NCI-H460 (cell line): Measurements from ENCODE around the gene TOE1. TPM values are rescaled to one million over a fixed set of nuclear protein-coding genes. Genes with fewer than 3 reads are reported as not detected.

Experiments used
- DNase-seq: peaks from one replicate; pipeline ENCODE4 v3.0.0-alpha.2; 2016; ENCODE audit warnings: low read depth; ENCODE audit errors: extremely low read depth
- total RNA-seq: library from RNA; depleted of rRNA; stranded (reverse); fragments of >200 nt; shearing (Covaris generic); gene quantifications from 2 replicates; pipeline ENCODE4 v1.2.3, GENCODE V29; 2014

Gene TOE1
- total RNA-seq, 1 experiment from 2014 or later, result 7.7 TPM

DNA sequence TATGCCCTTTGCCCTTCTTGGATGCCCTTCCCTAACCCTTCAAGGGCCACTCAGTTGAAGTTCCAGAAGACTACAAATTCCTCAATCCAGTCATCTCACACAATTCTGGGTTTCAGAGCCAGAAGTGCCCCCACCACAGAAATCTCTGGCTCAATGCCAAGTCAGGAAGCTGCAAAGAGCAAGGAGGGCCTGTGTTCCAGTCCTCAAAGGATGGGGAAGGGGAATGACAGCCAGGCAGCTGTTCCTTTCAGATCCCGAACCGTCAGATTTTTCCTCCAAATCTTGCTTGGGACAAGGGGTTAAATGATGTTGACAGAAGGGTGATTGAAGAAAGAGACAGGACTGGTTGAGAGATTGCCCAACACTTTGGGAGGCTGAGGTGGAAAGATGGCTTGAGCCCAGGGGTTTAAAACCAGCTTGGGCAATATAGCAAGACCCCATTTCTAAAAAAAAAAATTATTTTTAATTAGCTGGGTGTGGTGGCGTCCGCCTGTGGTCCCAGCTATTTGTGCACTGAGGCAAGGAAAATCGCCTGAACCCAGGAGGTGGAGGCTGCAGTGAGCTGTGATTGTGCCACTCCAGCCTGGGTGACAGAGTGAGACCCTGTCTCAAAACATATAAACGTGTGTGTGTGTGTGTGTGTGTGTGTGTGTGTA is 14.0 kb upstream of the TOE1 start:
- no peak for DNase-seq

DNA sequence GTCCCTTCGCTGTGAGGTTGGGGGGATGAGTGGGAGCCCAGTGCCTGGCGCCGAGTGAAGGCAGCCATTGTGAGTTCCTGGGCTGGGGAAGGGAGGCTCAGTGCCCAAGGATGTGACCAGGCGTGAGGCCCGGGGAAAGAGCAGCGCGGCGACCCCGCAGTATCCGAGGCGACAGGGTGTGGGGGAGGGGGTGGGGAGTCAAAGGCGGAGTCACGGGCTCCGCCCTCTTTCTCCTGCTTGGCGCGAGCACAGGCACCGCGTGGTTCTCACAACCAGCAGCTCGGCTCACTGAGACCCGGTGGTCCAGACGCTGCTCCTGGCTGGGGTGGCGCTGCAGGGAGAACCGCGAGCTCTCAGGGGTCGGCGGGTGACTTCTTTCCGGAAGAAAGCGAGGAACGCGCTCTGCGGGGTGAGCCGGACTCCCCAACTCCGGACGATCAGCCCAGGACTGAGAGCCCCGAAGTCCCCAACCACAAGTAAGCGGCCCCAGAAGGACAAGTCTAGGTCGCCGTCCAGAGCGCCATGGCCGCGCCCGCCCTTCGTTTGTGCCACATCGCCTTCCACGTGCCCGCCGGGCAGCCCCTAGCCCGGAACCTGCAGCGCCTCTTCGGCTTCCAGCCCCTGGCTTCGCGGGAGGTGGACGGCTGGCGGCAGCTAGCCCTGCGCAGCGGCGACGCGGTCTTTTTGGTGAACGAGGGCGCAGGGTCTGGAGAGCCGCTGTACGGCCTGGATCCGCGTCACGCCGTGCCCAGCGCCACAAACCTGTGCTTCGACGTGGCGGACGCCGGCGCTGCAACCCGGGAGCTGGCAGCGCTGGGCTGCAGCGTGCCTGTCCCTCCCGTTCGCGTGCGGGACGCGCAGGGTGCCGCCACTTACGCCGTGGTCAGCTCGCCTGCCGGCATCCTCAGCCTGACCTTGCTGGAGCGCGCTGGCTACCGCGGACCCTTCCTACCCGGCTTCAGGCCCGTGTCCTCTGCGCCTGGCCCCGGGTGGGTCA is 13.0 kb upstream of the TOE1 start, which contains the start of gene HPDL:
Gene HPDL, plus strand, starts transcription at position 269 of the 997 bp plus-strand sequence. Its CDS starts 254 bp downstream, at position 523.
- peak; percentile 36 for DNase-seq

DNA sequence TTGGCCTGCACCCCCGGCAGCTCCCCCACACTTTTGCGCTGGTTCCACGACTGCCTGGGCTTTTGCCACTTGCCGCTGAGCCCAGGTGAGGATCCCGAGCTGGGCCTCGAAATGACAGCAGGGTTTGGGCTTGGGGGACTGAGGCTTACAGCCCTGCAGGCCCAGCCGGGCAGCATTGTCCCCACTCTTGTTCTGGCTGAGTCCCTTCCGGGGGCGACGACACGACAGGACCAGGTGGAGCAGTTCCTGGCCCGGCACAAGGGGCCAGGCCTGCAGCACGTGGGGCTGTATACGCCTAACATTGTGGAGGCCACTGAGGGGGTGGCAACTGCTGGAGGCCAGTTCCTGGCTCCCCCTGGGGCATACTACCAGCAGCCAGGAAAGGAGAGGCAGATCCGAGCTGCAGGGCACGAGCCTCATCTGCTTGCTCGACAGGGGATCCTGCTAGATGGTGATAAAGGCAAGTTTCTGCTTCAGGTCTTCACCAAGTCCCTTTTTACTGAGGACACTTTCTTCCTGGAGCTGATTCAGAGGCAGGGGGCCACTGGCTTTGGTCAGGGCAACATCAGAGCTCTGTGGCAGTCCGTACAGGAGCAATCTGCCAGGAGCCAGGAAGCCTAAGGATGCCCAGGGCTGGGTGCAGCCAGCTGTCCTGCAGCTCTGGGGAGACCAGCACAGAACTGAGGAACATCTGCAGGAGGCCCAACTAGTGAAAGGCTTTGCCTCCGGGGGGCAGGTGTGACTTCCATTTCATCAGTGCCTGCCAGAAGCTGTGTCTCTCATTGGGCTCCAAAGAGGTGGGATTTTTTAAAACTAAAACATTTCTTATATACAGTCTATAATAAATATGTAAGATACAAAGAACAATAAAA is 12.1 kb upstream of the TOE1 start:
- no peak for DNase-seq

DNA sequence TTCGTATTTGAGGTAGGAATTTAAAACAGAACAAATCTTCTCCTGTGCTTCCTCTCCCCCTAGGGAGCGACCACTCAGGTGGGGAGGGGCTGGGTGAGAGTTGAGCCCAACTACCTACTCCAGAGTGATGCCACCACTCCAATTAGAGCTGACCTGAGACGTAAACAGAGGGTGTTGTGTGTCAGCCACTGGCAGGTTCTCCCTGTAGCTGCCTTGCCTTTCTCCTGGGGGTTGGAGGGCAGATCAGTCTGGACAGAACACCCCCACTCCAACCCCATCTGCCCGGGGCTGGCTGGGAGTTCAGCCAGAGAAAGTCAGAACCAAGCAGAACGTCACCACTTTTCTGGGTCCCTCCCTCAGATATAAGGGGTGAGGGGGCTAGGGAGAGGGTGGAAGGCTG is 11.3 kb upstream of the TOE1 start:
- no peak for DNase-seq

DNA sequence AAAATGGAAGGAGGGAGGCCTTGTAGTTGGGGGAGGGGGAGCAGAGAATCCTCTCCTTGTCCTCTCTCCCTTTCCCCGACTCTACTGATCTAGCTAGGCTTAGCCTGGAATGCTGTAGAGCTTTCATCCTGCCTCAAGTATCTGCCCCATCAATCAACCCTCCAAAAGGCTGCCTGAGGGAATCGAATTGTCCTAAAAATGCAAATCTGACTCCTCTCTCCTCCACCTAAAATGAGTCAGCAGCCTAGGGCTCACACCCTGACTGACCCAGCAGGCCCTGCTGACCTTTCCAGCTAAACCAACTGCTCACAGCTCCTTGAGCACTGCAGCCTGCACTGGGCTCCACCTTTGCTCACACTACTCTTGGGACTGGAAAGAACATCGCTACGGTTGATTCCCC is 10.5 kb upstream of the TOE1 start:
- no peak for DNase-seq

- DNase-seq, result no peak
These were observed 8.3 kb upstream of the TOE1 start for GRCh38 chr1:45331436-45332345.

DNA sequence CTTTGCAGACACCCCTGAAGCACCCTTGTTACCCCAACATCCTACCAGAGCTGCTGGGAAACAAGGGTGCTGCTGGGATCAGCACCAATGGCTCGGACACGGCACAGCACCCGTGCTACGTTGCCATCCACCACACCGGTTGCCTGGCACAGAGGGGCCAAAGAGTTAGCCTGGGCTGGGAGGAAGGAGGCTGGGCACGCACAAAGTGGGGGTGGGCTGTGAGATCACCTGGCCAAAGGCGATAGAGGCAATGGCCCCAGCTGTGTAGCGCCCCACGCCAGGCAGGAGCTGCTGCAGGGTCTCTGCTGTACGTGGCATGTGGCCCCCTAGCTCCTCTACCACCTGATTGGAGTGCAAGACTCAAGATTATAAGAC is 7.6 kb upstream of the TOE1 start:
- DNase-seq, result no peak

DNA sequence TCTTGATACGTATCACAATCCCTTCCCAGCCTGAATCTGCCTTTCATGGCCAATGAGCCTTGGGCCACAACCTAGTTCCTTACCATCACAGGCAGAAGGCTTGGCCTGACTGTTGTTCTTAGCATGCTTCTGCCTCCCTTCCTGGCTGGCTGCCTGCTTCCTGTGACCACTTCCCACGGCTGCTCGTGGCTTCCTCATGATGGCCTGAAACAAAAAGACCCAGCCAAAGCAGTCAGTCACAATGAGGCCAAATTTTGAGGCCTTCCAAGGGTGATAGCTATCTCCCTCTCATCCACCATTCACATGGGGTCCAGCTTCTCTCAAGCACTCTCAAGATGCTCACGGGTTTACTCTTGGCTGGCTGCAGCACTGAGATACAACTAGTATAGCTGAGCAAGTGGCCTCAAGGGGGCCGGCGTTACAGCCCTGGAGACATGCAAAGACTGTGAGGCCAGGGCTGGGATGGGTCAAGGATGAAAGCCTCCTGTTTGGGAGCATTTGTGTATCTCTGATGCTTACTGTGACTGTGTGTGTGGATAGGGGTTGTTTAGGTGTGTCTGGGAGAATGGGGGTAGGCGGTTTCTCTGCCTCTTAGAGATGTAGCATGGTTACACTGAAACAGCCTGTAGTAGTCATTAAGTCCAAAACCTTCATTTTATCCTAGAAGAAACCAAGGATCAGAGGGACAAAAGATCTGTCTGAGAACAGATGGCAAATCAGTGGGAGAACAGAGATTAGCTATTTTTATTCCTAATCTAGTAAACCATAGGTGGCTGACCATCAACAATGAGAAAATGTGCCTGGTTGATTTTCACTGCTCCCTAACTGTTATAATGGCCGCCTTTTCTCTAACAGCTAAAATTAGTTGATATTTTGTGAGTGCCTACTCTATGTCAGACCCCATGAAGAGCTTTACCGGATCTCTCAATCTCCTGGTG is 5.4 kb upstream of the TOE1 start:
- no peak for DNase-seq

- DNase-seq, result no peak
These were observed 4.1 kb upstream of the TOE1 start for GRCh38 chr1:45335855-45336324.

DNA sequence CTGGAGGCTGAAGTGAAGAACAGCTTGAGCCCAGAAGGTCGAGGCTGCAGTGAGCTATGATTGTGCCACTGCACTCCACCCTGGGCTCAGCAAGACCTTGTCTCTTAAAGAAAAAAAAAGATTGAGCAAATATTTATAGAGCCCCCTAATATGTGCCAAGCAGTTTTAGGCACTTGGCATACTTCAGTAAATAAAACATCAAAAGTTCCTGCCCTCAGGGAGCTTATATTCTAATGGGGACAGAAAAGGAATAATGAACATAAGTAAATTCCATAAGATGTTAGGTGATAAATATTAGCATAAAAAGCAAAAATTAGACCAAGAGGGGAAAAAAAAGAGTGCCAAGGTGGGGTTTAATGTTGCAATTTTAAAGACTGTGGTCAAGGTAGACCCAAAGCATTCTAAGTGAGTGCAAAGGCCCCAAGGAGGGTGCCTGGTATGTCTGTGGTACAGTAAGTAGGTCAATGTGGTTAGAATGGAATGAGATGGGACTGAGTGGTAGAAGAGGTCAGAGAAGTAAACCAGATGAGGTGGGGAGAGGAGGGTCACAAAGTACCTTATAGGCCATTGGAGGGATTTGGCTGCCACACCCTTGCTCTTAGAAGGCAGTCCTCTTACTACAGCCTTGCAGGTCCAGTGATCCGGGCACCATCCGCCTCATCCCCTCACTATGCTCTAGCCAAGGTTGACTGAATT is 2.2 kb upstream of the TOE1 start:
- no peak for DNase-seq

- no peak for DNase-seq
These were observed 971 bp downstream of the TOE1 start for GRCh38 chr1:45340816-45341466.

- DNase-seq, result no peak
These were observed 4.5 kb downstream of the TOE1 start for GRCh38 chr1:45344499-45344898.

- no peak for DNase-seq
These were observed 5.0 kb downstream of the TOE1 start for GRCh38 chr1:45345014-45345413.

DNA sequence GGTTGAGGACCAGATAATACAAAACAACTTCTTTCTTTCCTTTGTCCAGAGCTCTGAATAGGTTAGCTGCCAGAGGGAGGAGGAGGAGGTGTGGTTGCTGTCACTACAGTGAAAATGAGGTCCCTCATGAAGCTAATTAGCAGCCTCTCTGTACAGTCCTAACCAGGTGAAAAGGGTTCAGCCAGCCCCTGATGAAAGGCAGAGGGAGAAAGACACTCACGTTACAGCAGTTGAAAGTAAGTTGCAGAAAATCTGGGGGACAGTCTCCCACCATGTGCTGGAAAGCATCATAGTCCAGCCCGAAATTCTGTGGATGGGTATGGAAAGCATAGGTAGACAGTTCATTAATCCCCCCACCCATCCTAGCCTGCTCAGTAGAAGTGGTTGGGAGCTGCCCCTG is 6.5 kb downstream of the TOE1 start:
- DNase-seq, result no peak

GRCh38 chr1:45348020-45348419 is 8.1 kb downstream of the TOE1 start:
- no peak for DNase-seq

DNA sequence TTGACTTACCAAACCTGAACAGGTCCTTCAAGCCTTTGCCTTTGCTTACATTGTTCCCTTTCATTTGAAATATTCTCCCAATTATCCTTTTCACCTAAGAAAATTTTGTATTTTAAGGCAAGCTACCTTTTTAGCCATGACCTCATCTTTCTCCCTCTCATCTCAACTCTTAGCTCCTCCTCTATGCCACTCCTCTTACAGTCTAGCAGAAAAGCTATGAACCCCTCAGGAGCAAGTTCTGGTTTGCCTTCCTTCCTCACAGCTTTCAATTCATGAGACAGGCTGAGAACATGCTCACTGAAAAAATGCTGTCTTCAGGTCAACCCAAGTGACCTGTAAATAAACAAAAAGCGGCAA is 8.6 kb downstream of the TOE1 start:
- no peak for DNase-seq

- no peak for DNase-seq
These were observed 9.2 kb downstream of the TOE1 start for GRCh38 chr1:45348966-45349677.
